GM19240 (cell line): ENCODE measurements around the gene DPYD.
"Not testable (repeated sequence)": the region's sequence is repeated elsewhere in the genome, so short reads cannot be mapped to it uniquely, and the experiment has no call there.

ENCODE experiments used
- DNase-seq: peaks from one replicate; pipeline ENCODE4 v3.0.0; 2011; ENCODE audit warnings: low spot score; ENCODE audit not compliant: insufficient read length

Gene DPYD

GRCh38 chr1:97231354-97231753 lies 689.5 kb downstream of the DPYD start:
- not testable (repeated sequence) for DNase-seq

- DNase-seq: no peak
Measured at GRCh38 chr1:97212671-97213070, 708.2 kb downstream of the DPYD start.

- no peak for DNase-seq
Measured at GRCh38 chr1:97210307-97210706, 710.5 kb downstream of the DPYD start.

- DNase-seq: no peak
Measured at GRCh38 chr1:97209381-97209957, 711.4 kb downstream of the DPYD start.

- DNase-seq: no peak
Measured at GRCh38 chr1:97207868-97208267, 713.0 kb downstream of the DPYD start.

GRCh38 chr1:97204468-97204867 lies 716.4 kb downstream of the DPYD start:
- DNase-seq: no peak

- no peak for DNase-seq
Measured at GRCh38 chr1:97202481-97203380, 718.1 kb downstream of the DPYD start.

- DNase-seq: no peak
Measured at GRCh38 chr1:97201641-97202040, 719.2 kb downstream of the DPYD start.

GRCh38 chr1:97200595-97200994 lies 720.2 kb downstream of the DPYD start:
- no peak for DNase-seq

- no peak for DNase-seq
Measured at GRCh38 chr1:97196825-97197516, 723.9 kb downstream of the DPYD start.

- no peak for DNase-seq
Measured at GRCh38 chr1:97192872-97193572, 727.8 kb downstream of the DPYD start.

- DNase-seq: no peak
Measured at GRCh38 chr1:97190326-97190725, 730.5 kb downstream of the DPYD start.

GRCh38 chr1:97186381-97186780 lies 734.5 kb downstream of the DPYD start:
- no peak for DNase-seq

GRCh38 chr1:97174039-97174704 lies 746.7 kb downstream of the DPYD start:
- DNase-seq: no peak

- no peak for DNase-seq
Measured at GRCh38 chr1:97170300-97170699, 750.5 kb downstream of the DPYD start.

- DNase-seq: no peak
Measured at GRCh38 chr1:97168056-97168455, 752.8 kb downstream of the DPYD start.

- DNase-seq: no peak
Measured at GRCh38 chr1:97167246-97167645, 753.6 kb downstream of the DPYD start.

GRCh38 chr1:97166626-97167025 lies 754.2 kb downstream of the DPYD start:
- no peak for DNase-seq

GRCh38 chr1:97164276-97164639 lies 756.6 kb downstream of the DPYD start:
- DNase-seq: no peak

GRCh38 chr1:97163591-97164275 lies 757.1 kb downstream of the DPYD start:
- no peak for DNase-seq

- DNase-seq: no peak
Measured at GRCh38 chr1:97160818-97161217, 760.0 kb downstream of the DPYD start.
